GM19324 (cell line): ENCODE data around the gene CD247.

Experiments
- ATAC-seq: cut with Tn5 transposase; IDR thresholded peaks from one replicate; pipeline ENCODE4 v1.9.1; 2021; ENCODE audit warnings: mild to moderate bottlenecking, moderate library complexity; ENCODE audit not compliant: unreplicated experiment, low FRiP score

The CD247 gene

DNA sequence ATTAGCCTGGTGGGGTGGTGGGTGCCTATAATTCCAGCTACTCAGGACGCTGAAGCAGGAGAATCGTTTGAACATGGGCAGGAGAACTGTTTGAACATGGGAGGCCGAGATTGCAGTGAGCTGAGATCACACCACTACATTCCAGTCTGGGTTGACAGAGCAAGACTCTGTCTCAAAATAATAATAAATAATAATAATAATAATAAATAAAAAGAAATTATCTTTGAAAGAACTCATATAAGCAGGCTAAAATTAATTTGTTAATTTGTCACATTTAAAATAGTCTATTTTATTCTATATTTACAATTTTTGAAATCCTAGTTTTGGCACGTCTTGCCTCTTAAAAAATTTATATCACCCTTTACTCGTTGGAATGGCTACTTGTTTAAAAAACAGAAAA is 27.6 kb downstream of the CD247 start:
- no peak for ATAC-seq

DNA sequence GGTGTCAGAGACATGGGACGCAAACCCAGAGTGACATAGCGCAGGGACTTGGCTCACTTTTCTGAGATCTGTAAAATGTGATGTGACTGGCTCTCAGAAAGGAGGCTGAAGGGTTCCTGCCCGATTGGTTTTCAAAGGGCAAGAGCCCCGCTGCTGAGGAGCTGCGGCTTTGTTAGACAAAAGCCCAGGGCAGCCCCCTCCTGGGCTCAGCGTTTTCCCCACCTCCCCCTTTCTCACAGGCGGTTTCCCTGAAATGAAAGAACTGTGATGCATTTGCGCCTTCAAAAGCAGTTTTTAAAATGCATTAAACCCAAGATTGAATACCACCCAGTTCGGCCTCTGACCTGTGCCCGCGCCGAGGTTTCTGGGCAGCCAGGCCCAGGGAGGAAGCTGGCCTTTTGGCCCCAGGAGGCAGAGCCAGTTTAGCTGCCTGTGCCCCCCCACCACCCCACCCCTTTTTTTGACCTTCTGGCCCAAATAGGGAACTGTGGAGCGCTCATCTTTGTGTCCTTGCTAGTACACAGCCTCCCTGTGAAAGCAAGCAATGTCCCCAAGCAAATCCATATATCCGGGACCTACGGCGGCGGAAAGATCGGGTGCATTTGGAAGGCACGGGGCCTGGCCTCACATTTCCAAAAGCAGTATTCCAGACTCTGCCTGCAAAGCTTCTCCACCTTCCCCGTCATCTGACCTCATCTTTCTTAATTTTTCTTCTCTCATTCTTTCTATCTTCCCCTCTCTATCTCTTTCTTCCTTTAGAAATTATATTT is 28.6 kb downstream of the CD247 start:
- no peak for ATAC-seq

DNA sequence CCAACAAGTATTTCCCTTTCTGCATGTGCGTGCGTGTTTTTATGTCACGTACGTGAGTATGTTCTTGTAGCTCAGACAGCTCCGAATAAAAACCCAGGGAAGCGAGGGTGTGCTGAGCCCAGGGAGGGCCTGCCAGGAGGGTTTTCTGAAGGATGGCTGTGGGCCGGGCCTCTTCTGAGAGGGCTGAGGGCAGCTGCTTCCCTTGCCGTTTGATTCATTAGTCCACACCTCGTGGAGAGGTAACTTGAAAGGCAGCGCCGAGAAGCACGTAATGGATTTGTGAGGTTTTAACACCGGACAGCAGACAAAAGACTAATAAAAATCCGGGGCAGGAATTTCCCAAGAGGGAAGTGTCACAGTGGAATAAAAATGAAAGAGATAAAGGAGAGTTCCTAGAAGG is 29.5 kb downstream of the CD247 start:
- no peak for ATAC-seq

- no peak for ATAC-seq
These were observed 30.7 kb downstream of the CD247 start for GRCh38 chr1:167487614-167488013.

DNA sequence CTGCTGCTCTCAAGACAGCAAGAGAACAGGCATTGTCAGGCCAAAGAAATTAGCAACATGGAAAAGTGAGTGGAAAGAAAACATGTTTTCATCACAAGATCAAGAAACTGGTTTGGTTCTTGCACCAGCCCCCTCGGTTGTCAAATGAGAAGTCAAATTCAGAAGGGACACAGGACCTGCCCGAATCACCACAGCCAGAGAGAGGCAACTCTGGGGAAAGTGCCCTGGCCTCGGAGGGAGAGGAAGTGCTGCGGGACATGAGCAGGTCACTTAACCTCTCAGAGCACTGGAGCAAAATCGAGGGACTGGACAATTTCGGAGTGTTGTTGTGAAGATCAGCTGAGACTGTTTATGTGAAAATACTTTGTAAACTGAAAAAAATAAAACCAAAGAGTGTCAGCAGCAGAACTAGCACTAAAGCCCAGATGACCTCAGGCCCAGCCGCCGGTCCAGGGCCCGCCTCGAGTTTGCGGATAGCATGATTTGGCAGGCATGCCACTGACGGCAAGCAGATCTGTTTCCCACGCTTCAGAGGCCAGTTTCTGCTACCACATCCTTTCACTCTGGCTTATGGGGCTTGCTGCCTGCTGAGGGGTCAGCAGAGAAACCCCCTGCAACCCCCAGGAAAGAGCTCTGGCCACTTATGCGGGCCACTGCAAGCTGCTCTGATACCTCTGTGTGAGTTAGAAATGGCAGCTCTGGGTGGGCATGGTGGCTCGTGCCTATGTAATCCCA is 32.1 kb downstream of the CD247 start:
- no peak for ATAC-seq

- no peak for ATAC-seq
These were observed 33.4 kb downstream of the CD247 start for GRCh38 chr1:167484726-167485502.

- ATAC-seq = no peak
These were observed 34.5 kb downstream of the CD247 start for GRCh38 chr1:167483790-167484189.

GRCh38 chr1:167482184-167482583 is 36.1 kb downstream of the CD247 start:
- ATAC-seq = no peak

GRCh38 chr1:167479331-167479979 is 38.9 kb downstream of the CD247 start:
- ATAC-seq = no peak

- no peak for ATAC-seq
These were observed 40.3 kb downstream of the CD247 start for GRCh38 chr1:167477986-167478385.

GRCh38 chr1:167476061-167476460 is 42.3 kb downstream of the CD247 start:
- no peak for ATAC-seq

DNA sequence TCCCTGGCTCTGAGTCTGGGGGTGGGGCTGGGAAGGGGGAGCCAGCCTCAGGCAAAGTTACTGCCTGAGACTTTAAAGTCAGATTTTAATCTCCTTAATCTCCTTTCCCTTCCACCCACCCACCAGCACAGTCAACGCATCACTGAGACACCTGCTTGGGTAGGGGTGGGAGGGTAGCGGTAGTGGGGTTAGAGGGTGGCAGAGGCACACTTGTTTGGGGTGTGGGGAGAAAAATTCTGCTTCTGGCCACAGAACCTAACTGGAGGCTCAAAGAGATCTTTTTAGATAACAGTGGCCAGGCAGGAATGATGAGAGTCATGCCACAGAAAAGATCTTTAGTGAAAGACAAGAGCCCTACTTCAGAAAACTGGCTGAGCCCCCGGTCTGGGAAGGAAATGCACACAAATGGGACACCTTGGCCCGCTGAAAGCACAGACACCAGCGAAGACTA is 44.1 kb downstream of the CD247 start:
- ATAC-seq = no peak

- ATAC-seq = no peak
These were observed 44.6 kb downstream of the CD247 start for GRCh38 chr1:167473761-167474160.

GRCh38 chr1:167472752-167473521 is 45.4 kb downstream of the CD247 start:
- ATAC-seq = no peak

GRCh38 chr1:167471568-167471967 is 46.8 kb downstream of the CD247 start:
- no peak for ATAC-seq

DNA sequence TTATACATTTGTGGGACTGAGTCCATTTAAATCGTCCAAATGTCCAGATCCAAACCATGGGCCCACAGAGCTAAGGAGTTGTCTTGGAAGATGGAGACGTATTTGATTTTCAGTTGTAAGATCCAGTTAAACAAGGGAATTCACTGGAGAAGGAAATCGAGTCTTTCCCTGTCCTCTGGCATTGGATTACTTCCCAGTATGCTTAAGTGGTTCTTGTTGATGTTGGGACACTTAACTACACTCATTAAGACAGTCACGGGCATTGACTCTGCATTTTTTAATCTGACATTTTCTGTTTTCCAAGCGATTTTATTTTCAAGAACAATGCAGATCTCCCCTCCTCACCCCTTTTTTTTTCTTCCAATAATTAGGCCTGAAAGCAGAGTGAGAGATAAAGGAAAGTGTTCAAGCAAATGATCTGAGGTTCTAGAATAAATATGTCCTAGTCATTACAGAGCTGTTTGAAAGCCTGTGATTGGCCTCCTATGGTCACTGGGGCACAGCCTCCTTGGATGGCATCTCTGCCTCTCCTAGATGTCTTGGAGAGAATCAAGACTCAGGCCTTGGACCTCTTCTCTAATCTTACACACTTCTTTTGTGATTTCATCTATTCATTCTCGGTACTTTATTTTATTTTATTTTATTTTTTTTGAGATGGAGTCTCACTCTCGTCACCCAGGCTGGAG is 48.9 kb downstream of the CD247 start:
- ATAC-seq = no peak

GRCh38 chr1:167467752-167468151 is 50.6 kb downstream of the CD247 start:
- no peak for ATAC-seq

GRCh38 chr1:167467126-167467710 is 51.1 kb downstream of the CD247 start:
- no peak for ATAC-seq

- no peak for ATAC-seq
These were observed 52.6 kb downstream of the CD247 start for GRCh38 chr1:167465743-167466142.
